ENCODE results near the gene TTYH3. TPM values are rescaled to one million over a fixed set of nuclear protein-coding genes. Genes with fewer than 3 reads are reported as not detected.
"Not testable (repeated sequence)": the region's sequence is repeated elsewhere in the genome, so short reads cannot be mapped to it uniquely, and the experiment has no call there.

Gene TTYH3
- total RNA-seq, 2 donors from 2014 or later = 30.3 to 38.7 TPM

DNA sequence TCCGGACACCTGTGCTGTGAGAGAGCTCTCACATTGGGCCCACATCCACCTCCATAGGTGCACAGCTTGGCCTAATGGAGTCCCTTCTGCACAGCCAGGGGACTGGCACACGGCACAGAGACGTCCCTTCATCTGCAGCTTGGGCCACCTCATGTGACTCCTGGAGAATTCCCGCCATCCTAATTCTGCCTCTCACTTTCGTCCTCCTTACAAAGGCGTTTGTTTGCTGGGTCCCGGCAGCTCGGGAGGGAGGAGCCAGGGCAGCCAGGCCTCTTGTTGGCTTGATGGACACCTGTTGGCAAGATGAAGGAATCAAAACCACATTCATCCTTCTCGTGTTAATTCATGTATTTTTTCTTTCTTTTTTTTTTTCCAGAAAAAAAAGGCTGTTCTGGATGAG lies 30.7 kb upstream of the TTYH3 start:
- DNase-seq (no peak), ATAC-seq (no peak)
- intact Hi-C loops (cut with DNase I) = loop anchor here in 1 of 2 donors (5.0 kb wide), 1 partner anchor 34 kb away; no protein-coding TSS in a partner anchor

GRCh38 chr7:2601907-2602306 lies 29.9 kb upstream of the TTYH3 start:
- intact Hi-C loops (cut with DNase I) = loop anchor here in 1 of 2 donors (5.0 kb wide), 1 partner anchor 35 kb away; no protein-coding TSS in a partner anchor
- ATAC-seq (no peak), DNase-seq (no peak)

DNA sequence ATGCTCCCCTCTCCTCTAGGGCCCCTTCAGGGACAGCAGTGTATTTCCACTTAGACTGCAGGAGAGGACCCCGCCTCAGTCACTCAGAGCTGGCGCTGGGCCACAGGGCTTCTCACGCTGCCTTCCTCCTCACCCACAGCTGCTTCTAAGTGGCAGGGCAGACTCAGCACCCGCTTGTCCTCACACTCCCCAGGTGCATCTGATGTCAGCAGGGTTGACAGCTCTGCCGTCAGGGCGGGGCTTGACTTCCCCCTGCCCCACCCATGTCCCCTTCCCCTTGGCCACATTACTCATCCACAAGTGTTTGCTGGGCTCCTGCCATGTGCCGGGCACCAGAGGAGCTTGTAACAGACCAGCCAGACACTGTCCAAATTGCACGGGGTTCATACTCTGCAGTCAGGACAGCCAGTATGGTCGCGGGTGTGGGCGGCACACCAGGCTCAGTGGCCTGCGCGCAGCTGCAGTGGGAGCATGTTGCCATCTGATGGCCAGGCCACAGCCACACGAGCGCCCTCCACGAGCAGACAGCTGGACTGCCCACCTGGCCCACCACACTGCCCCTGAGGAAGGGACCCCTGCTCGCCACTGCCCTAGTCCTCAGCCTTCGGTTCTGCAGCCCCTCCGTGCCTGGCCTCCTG lies 29.3 kb upstream of the TTYH3 start:
- intact Hi-C loops (cut with DNase I) = loop anchor here in 1 of 2 donors (5.0 kb wide), 1 partner anchor 35 kb away; no protein-coding TSS in a partner anchor
- peak in 1 of 2 donors; percentile 33 for ATAC-seq
- DNase-seq = no peak

- ATAC-seq (no peak), DNase-seq (no peak)
- intact Hi-C loops (cut with DNase I) = loop anchor here in 1 of 2 donors (5.0 kb wide), 1 partner anchor 36 kb away; no protein-coding TSS in a partner anchor
These were observed 28.5 kb upstream of the TTYH3 start for GRCh38 chr7:2603044-2603965.

DNA sequence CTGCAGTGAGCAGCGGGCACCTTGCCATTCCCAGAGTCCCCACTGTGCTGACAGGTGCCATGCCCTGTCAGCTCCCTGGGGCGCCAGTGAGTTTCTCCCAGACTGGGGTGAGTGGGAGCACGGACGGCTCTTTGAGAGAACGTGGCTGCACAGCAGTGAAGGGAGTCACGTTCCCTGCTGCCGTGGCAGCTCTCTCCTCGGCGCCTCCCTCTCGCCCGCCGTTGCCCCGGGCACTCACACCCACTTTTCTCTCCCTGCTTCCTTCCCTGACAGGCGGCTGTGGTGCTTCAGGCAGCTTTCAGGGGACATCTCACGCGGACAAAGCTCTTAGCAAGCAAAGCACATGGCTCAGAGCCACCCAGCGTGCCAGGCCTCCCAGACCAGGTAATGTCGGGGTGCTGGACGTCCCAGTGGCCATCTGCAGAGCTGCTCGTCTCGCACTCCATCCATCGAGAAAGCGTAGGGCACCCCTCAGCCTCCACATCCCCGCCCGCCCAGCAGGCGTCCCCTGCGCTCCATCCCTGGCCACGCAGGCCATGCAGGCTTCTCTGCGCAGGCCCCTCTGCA lies 27.1 kb upstream of the TTYH3 start:
- ATAC-seq (peak; percentile 34 to 42), DNase-seq (peak; percentile 47)
- intact Hi-C loops (cut with DNase I) = loop anchor here in 1 of 2 donors (5.0 kb wide), 1 partner anchor 37 kb away; no protein-coding TSS in a partner anchor

DNA sequence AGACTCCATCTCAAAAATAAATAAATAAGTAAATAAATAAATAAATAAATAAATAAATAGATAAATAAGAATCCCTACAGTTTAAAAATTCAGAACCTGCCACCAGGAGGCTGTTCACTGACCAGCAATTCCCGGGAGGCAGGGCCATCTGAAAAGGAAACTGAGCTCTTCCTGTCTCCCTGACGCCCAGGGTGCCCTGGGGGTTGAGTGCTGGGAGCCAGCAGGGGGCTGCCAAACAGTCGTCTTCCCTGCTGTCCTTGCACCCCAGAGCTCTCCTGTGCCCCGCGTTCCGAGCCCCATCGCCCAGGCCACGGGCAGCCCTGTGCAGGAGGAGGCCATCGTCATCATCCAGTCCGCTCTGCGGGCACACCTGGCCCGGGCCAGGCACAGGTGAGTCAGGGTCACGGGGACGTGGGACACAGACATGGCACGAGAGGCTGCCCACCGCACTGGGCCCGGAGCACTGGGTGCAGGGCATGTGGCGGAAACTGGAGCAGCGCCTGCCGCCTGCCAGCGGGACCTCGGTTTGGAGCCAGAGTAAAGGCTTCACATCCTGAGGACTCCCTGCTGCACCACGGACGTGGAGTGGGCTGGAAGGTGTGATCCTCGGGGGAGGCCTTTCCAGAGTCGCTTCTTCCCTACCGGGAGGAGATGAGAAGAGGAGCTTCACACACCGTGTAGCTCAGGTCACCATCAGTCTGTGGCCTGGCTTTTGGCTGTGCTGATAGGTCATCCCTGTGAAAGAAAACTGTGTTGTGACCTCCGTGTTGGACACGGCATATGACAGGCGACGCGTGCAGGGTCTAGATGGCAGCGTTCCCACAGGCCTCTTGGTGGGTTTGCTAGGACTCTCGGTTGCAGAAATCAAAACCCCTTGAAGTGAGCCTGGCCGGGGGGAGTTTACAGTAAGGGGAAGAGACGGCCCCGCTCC lies 25.9 kb upstream of the TTYH3 start:
- no peak for ATAC-seq
- intact Hi-C loops (cut with DNase I) = loop anchor here in 1 of 2 donors (2.0 kb wide), 1 partner anchor 19 kb away; no protein-coding TSS in a partner anchor
- DNase-seq = no peak

DNA sequence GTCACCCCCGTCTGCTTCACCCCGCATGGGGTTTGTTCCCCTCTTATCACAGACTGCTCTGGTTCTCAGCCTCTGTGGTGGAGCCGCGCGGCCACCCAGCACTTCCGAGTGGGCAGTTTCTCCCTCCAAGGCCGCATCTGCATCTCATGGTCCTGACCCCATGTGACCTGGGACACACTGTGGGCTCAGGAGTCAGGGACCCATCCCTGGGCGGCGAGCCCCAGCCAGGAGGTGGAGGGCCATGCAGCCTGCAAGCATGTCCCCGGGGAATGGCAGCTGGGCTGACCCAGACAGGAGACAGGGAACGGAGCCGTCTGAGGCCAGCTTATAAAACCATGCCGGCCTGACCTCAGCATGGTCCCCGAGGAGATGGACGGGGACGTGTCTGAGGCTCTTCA lies 25.2 kb upstream of the TTYH3 start:
- ATAC-seq = peak in 1 of 2 donors; percentile 20
- intact Hi-C loops (cut with DNase I) = loop anchor here in 1 of 2 donors (2.0 kb wide), 1 partner anchor 18 kb away; no protein-coding TSS in a partner anchor
- peak; percentile 51 for DNase-seq

DNA sequence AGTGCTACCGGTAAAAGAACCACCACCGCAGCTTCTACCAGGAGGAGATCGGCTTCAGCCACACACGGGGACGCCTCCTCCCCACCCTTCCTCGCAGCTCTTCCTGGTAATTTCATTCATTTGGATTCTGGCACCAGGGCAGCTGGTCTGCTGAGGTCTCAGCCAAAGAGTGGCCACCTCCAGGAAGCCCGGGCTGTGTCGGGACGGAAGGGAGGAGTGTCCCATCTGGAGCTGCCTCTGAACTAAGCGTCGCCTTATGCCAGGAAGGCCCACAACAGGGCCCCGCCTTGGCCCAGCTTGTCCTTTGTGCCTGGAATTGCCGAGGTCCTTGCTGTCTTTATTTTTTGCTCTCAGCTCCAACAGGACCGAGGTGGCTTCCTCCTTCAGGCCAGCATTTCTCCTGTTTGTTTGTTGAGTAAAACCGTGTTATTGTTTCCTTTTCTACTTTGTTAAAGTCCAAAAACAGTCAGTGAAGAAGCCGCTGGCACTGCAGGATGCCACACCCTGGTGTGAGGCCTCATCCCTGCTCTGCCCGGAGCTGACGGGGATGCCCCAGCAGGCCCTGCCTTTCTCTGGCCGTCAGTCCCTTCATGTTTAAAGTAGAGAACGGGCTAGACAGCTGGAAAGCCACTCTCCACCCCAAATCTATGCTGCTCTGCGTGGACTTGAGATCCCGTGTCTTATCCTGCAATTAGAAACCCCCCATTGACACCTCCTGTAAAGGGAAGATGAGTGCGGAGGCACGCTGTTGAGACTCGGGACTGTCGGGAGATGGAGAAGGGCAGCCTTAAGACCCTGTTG lies 24.5 kb upstream of the TTYH3 start:
- intact Hi-C loops (cut with DNase I) = loop anchor here in 1 of 2 donors (2.0 kb wide), 1 partner anchor 17 kb away; no protein-coding TSS in a partner anchor
- peak; percentile 90 for DNase-seq
- ATAC-seq = peak; percentile 70 to 82

GRCh38 chr7:2607923-2608904 lies 23.6 kb upstream of the TTYH3 start:
- ATAC-seq = peak in 1 of 2 donors; percentile 6
- intact Hi-C loops (cut with DNase I) = loop anchor here in 1 of 2 donors (2.0 kb wide), 1 partner anchor 17 kb away; no protein-coding TSS in a partner anchor

DNA sequence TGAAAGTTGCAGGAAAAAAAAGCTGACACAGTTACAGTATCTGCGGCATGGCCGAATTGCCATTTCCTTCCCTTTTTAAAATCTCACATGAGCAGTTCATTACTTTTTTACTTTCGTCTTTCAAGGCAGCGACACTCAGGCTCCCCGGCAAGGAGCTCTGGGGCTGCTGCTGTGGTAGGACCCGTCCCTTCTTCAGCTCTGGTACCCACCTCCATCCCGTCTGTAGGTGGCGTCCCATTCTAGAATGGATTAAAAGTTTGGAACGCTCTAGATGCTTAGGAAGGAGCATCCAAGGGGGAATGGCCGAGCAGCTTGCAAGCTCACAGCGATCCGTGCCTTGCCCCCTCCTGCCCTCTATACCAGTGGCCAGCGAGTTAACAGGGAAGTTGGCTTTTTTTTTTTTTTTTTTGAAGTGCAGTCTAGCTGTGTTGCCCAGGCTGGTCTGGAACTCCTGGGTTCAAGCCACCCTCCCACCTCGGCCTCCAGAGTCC lies 22.8 kb upstream of the TTYH3 start:
- ATAC-seq = no peak
- DNase-seq = peak; percentile 31
- intact Hi-C loops (cut with DNase I) = no loop called here

More at GRCh38 chr7:2607923-2608904, 23.6 kb upstream of the TTYH3 start:
- DNase-seq = no peak

GRCh38 chr7:2609646-2610045 lies 22.1 kb upstream of the TTYH3 start:
- intact Hi-C loops (cut with DNase I); DNase-seq; ATAC-seq: not testable (repeated sequence)

GRCh38 chr7:2610466-2610865 lies 21.3 kb upstream of the TTYH3 start:
- ATAC-seq = no peak
- intact Hi-C loops (cut with DNase I) = no loop called here
- no peak for DNase-seq

GRCh38 chr7:2610898-2611297 lies 20.9 kb upstream of the TTYH3 start:
- DNase-seq = no peak
- intact Hi-C loops (cut with DNase I) = no loop called here
- ATAC-seq = no peak

DNA sequence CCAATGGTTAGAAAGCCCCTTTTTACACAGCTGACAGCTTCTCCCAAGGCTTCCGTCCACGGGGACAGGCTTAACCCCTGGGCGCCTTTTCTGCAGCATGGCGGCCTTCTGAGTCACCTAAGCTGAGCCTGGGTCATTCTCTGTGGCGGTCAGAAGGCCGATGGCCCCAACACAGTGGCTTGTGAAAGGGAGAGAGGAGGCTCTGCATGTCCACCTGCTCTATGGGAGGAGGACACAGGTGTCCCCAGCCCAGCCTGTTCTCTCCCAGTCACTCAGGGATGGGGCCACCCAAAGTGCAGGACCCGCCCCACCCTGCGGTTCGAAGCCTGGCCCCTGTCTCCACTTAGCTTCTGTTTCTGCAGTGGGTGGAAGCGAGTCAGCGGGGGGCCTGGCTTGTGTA lies 20.4 kb upstream of the TTYH3 start:
- intact Hi-C loops (cut with DNase I) = no loop called here
- ATAC-seq = no peak
- no peak for DNase-seq

GRCh38 chr7:2611922-2612321 lies 19.9 kb upstream of the TTYH3 start:
- intact Hi-C loops (cut with DNase I) = no loop called here
- ATAC-seq (no peak), DNase-seq (no peak)

DNA sequence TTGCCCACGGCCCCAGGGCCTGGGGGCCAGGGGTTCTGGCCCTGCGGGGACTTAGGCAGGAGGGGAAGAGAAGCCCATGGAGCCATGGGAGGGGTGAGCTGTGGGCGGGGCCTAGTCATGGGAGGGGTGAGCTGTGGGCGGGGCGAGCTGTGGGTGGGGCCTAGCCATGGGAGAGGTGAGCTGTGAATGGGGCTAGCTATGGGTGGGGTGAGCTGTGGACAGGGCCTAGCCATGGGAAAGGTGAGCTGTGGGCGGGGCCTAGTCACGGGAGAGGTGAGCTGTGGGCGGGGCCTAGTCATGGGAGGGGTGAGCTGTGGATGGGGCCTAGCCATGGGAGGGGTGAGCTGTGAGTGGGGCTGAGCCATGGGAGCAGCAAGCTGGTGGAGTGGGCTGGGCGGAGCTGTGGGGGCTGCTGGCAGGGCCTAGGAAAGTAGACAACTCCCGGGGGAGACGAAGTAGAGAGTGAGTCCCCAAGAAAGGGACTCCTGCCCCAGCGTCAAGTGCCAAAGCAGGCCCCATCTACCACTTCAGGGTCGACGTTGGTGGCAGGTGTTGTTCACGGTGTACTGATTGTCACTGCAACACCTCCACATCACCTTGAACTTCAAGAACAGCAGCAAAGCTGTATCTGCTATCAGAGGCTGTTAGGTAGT lies 19.2 kb upstream of the TTYH3 start:
- ATAC-seq = no peak
- no peak for DNase-seq
- intact Hi-C loops (cut with DNase I) = no loop called here

All from left cardiac atrium (tissue), 4 donors.